Spleen (tissue), 11 donors: Measurements from ENCODE around the gene MACROD2. TPM values are rescaled to one million over a fixed set of nuclear protein-coding genes. Genes with fewer than 3 reads are reported as not detected.

Experiments used
- DNase-seq: peaks from one replicate; pipeline ENCODE4 v3.0.0-alpha.2; 2020
- H3K27ac ChIP-seq, 8 donors: fragments of 200-600 bp; sonication (generic) in 7 of 8; 1 replicate in 4 of 8; 2 replicates in 4 of 8; pipeline versions ENCODE4 v1.5.0 to v1.8.0; 2016 to 2021; ENCODE audit warnings: inconsistent platforms in 4 of 8, mild to moderate bottlenecking in 4 of 8, moderate library complexity in 1 of 8
- H3K27me3 ChIP-seq, 7 donors: fragments of 200-600 bp; sonication (generic) in 6 of 7; replicated peaks in 1 of 7; 1 replicate in 4 of 7; 2 replicates in 3 of 7; pipeline versions ENCODE4 v1.5.0 to v1.8.0; 2016 to 2021; ENCODE audit warnings: inconsistent platforms in 3 of 7, mild to moderate bottlenecking in 1 of 7
- H3K36me3 ChIP-seq, 6 donors: fragments of 200-600 bp; sonication (generic) in 5 of 6; 1 replicate in 4 of 6; 2 replicates in 2 of 6; pipeline versions ENCODE4 v1.5.0 to v1.8.0; 2016 to 2021; ENCODE audit warnings: inconsistent platforms in 2 of 6
- H3K4me1 ChIP-seq, 6 donors: fragments of 200-600 bp; sonication (generic) in 5 of 6; 1 replicate in 3 of 6; 2 replicates in 3 of 6; pipeline versions ENCODE4 v1.5.0 to v1.8.0; 2016 to 2021; ENCODE audit warnings: inconsistent platforms in 3 of 6
- H3K4me3 ChIP-seq, 8 donors: fragments of 200-600 bp; sonication (generic) in 7 of 8; 1 replicate in 4 of 8; 2 replicates in 4 of 8; pipeline versions ENCODE4 v1.5.0 to v1.8.0; 2016 to 2021; ENCODE audit warnings: inconsistent platforms in 4 of 8, mild to moderate bottlenecking in 4 of 8, moderate library complexity in 2 of 8
- H3K9me3 ChIP-seq, 8 donors: fragments of 200-600 bp; sonication (generic) in 7 of 8; 1 replicate in 4 of 8; 2 replicates in 4 of 8; pipeline versions ENCODE4 v1.5.0 to v1.8.0; 2016 to 2021; ENCODE audit warnings: inconsistent platforms in 4 of 8
- POLR2A ChIP-seq, 3 donors: fragments of 450-650 bp; IDR thresholded peaks; one replicate each; pipeline ENCODE4 v1.5.1; 2017; ENCODE audit warnings: antibody characterized with exemption in 3 of 3, mild to moderate bottlenecking in 1 of 3
- POLR2AphosphoS5 ChIP-seq, 3 donors: sonication (generic); formaldehyde crosslinking; IDR thresholded peaks; one replicate each; pipeline ENCODE4 v1.5.1; 2017; ENCODE audit warnings: antibody characterized with exemption in 3 of 3
- WGBS, 5 donors: extraction: QIAGEN DNeasy Blood & Tissue Kit in 3 of 5; methylation state at CpG; one replicate each; pipeline versions ENCODE4 v1.1.5 to v1.1.7; 2013 to 2018; 5-methylcytosine and 5-hydroxymethylcytosine counted together
- intact Hi-C: fragments of 100-400 bp; cut with DNase I; formaldehyde crosslinking; loops from one replicate; pipeline ENCODE4 v1.15.0; 2023; ENCODE audit warnings: low total_unique reads
- polyA plus RNA-seq, 3 donors: library from polyadenylated mRNA; stranded (reverse); fragments of 200-250 nt; gene quantifications; one replicate each; pipeline ENCODE4 v1.2.1, GENCODE V29; 2013
- total RNA-seq, 7 donors: library from RNA; depleted of rRNA in 3 of 7; stranded (reverse); fragments of >200 nt in 3 of 7; fragmentation: NEBNext Ultra II Directional in 4 of 7; extraction: Animal tissue kit (Norgen Biotek cat#: 25700) in 4 of 7; gene quantifications; one replicate each; pipeline versions ENCODE4 v1.1.0 to v1.2.1, GENCODE V29; 2016 to 2021
- TF ChIP-seq, protein P1 (sequence below), 11 experiments: fragments of 200-600 bp in 7 of 11; fragments of 450-650 bp in 4 of 11; sonication (generic) in 4 of 11; IDR thresholded peaks in 8 of 11; conservative IDR thresholded peaks in 3 of 11; 1 replicate in 7 of 11; 2 replicates in 4 of 11; pipeline versions ENCODE4 v1.4.0 to v1.8.0; 2016 to 2021; ENCODE audit warnings: antibody characterized with exemption in 11 of 11, inconsistent platforms in 4 of 11, mild to moderate bottlenecking in 1 of 11
- donor health status: healthy with polysubstance abuse.
- donor health status: DM: no; HTN: no; CAD: no; lungs with moderate emphysema.
- donor health status: DM: no; HTN: no; CAD: no.
- donor health status: Bipolar disorder and iron deficiency.
- donor health status: healthy.
- donor health status: DM: no; HTN: no; CAD: no.
- donor health status: DM: yes; HTN: yes; CAD: no.

The MACROD2 gene
- total and polyA plus RNA-seq, 10 donors = 1.5 to 4.7 (median 3.4) TPM

DNA sequence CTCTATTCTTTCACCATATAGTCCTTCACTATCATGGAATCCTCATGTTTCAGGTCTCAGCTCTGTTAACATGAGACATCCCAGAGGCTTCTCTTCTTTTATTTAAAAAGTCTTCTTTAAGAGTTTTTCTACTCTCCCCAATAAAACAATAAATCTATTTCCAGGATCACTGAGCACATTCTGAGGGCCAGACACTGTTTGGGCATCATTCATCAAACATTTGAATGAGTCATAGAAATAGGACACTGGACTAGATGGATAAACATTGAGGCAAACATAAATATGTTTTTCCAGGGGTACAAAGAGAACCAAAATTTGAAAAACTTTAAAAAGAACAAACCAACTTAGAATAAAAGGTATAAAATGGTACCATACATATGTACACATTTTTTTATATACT, 2023.6 kb downstream of the MACROD2 start:
- H3K4me3 ChIP-seq = no peak overlapping the region

DNA sequence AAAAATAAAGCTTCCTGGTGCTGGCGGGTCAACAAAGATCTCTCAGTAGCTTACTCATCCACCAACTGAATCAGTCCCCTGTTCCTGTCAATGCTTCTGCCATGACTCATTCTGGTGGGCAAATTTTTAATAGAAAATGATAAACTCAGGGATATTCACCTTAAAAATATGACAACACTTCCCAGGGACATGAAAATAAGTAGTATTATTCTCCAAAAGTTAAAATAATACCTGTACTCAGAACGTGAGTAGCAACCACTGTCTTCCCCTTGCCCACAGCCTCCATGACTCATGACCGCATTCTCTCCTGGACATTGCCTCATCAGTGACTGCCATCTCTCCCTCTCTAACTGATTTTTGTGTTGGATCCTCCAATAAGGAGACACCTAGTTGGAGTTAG, 2025.7 kb downstream of the MACROD2 start:
- Histone ChIP-seq H3K9me3 (no peaks in the 10 kb centered on the region), H3K27me3 (no peaks in the 10 kb centered on the region), H3K27ac (no peak overlapping the region), H3K4me1 (peaks cover 0 to 20% (median 2%) of the 10 kb centered on the region in 6 donors), H3K4me3 (no peak overlapping the region), H3K36me3 (no peaks in the 10 kb centered on the region)
- intact Hi-C loops = no loop called here
- no peak for DNase-seq
- no peak for TF ChIP-seq POLR2A (IDR thresholded peaks at IDR 0.05)
- no peak for TF ChIP-seq POLR2AphosphoS5 (IDR thresholded peaks at IDR 0.05)
- TF ChIP-seq, protein P1, sequence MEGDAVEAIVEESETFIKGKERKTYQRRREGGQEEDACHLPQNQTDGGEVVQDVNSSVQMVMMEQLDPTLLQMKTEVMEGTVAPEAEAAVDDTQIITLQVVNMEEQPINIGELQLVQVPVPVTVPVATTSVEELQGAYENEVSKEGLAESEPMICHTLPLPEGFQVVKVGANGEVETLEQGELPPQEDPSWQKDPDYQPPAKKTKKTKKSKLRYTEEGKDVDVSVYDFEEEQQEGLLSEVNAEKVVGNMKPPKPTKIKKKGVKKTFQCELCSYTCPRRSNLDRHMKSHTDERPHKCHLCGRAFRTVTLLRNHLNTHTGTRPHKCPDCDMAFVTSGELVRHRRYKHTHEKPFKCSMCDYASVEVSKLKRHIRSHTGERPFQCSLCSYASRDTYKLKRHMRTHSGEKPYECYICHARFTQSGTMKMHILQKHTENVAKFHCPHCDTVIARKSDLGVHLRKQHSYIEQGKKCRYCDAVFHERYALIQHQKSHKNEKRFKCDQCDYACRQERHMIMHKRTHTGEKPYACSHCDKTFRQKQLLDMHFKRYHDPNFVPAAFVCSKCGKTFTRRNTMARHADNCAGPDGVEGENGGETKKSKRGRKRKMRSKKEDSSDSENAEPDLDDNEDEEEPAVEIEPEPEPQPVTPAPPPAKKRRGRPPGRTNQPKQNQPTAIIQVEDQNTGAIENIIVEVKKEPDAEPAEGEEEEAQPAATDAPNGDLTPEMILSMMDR (IDR thresholded peaks at IDR 0.05 in 8 of 11, conservative IDR thresholded peaks at IDR 0.05 in 3 of 11) = no peak
- WGBS, 5 donors = 57 to 66% (median 62%) methylated on average over 3 of the region's 3 CpGs

More for the DNA sequence above, 2023.6 kb downstream of the MACROD2 start:
- no peak for TF ChIP-seq POLR2A (IDR thresholded peaks at IDR 0.05)
- no peak for TF ChIP-seq POLR2AphosphoS5 (IDR thresholded peaks at IDR 0.05)
- TF ChIP-seq, protein P1 (IDR thresholded peaks at IDR 0.05 in 8 of 11, conservative IDR thresholded peaks at IDR 0.05 in 3 of 11) = no peak
- no peak overlapping the region for H3K27ac ChIP-seq
- H3K27me3 ChIP-seq = no peaks in the 10 kb centered on the region
- peaks cover 0 to 3% (median 0%) of the 10 kb centered on the region in 6 donors for H3K4me1 ChIP-seq
- H3K9me3 ChIP-seq = no peaks in the 10 kb centered on the region
- DNase-seq = no peak
- intact Hi-C loops = no loop called here
- no peaks in the 10 kb centered on the region for H3K36me3 ChIP-seq

DNA sequence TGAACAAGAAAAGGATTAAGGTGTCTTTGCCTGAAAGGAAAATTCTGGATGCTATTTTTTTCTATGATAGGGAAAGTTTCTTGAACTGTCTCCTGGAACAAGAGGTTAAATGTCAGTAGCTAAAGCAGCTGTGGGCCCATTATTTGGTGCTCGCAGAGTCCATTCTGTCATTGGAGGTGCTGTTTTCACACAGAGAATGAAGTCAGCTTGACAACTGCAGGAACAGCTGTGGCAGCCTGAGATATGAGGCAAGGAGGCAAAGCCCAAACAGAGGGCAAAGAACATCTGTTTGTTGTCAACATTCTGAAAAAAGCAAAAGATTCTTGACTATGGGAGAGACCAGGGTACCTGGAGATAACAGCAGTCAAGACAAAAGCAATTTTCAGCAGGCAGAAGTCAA, 2029.8 kb downstream of the MACROD2 start:
- Histone ChIP-seq H3K9me3 (peaks cover 0 to 12% (median 0%) of the 10 kb centered on the region in 8 donors), H3K4me3 (no peak overlapping the region), H3K27me3 (no peaks in the 10 kb centered on the region), H3K4me1 (peaks cover 0 to 43% (median 2%) of the 10 kb centered on the region in 6 donors), H3K36me3 (no peaks in the 10 kb centered on the region), H3K27ac (no peak overlapping the region)
- DNase-seq = no peak
- intact Hi-C loops = no loop called here
- no peak for TF ChIP-seq POLR2AphosphoS5 (IDR thresholded peaks at IDR 0.05)
- TF ChIP-seq POLR2A (IDR thresholded peaks at IDR 0.05) = no peak
- TF ChIP-seq, protein P1 (IDR thresholded peaks at IDR 0.05 in 8 of 11, conservative IDR thresholded peaks at IDR 0.05 in 3 of 11) = no peak
- WGBS, 5 donors = 61 to 91% (median 82%) methylated on average over 1 of the region's 1 CpG

DNA sequence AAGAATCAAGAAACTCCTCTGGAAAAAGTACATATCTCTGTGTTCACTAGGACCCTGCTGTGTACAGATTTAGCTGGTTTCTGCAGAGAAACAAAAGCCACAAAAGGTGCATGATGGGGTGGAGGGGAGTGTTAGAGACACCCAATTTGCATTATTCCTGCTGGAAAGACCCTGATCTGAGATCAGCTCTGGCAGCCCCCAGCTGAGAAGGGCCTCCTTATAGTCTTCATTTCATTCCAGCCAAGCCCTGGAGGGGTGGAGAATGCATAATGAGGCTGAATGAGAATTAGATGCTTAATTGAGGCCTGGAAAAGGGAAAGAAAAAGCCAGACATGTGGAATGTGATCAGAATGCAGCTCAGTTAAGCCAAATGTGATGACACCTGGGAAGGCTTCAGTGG, 2032.4 kb downstream of the MACROD2 start:
- H3K9me3 ChIP-seq = peaks cover 0 to 13% (median 0%) of the 10 kb centered on the region in 8 donors
- H3K4me3 ChIP-seq = no peak overlapping the region
- H3K4me1 ChIP-seq = peaks cover 0 to 43% (median 2%) of the 10 kb centered on the region in 6 donors
- TF ChIP-seq, protein P1 (IDR thresholded peaks at IDR 0.05 in 8 of 11, conservative IDR thresholded peaks at IDR 0.05 in 3 of 11) = no peak
- TF ChIP-seq POLR2AphosphoS5 (IDR thresholded peaks at IDR 0.05) (no peak), POLR2A (IDR thresholded peaks at IDR 0.05) (no peak)
- intact Hi-C loops = no loop called here
- H3K36me3 ChIP-seq = no peaks in the 10 kb centered on the region
- H3K27ac ChIP-seq = no peak overlapping the region
- H3K27me3 ChIP-seq = no peaks in the 10 kb centered on the region
- no peak for DNase-seq
